H1 (cell line): ENCODE results near the gene GKN2. TPM values are rescaled to one million over a fixed set of nuclear protein-coding genes. Genes with fewer than 3 reads are reported as not detected.

Experiments used
- GTF2F1 ChIP-seq: IDR thresholded peaks from 2 replicates; pipeline ENCODE4 v1.6.1; 2012; ENCODE audit warnings: low read depth, low read length, improper control_type of control experiment, borderline replicate concordance
- polyA plus RNA-seq, 7 experiments: library from polyadenylated mRNA; depleted of rRNA in 3 of 7; stranded (reverse) in 5 of 7; unstranded in 2 of 7; fragments of >200 nt in 5 of 7; fragments of 200-250 nt in 2 of 7; gene quantifications; 1 replicate in 5 of 7; 2 replicates in 1 of 7; 4 replicates in 1 of 7; pipeline versions ENCODE4 v1.2.1 to v1.2.3, GENCODE V29; 2011 to 2013; ENCODE audit warnings: missing spikeins in 2 of 7, mixed read lengths in 2 of 7
- total RNA-seq: library from RNA; stranded (reverse); fragmentation: NEBNext Ultra II Directional; extraction: Animal tissue kit (Norgen Biotek cat#: 25700); gene quantifications from 2 replicates; pipeline ENCODE4 v1.2.1, GENCODE V29; 2021

The GKN2 gene
- total and polyA plus RNA-seq, 2 of the 8 experiments (the other 6 are each of a cell fraction or from before 2014, with no cell fraction given), result not detected

DNA sequence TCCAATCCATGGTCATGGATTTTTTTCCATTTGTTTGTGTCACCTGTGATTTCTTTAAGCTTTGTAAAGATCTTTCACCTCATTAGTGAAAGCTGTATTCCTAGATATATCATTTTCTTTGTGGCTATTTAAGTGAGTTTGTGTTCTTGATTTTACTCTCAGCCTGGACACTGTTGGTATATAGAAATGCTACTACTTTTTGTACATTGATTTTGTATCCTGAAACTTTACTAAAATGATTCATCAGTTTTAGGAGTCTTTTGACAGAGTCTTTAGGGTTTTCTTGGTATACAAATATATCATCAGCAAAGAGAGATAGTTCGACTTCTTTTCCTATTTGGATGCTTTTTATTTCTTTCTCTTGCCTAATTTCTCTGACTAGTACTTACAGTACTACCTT, 12.3 kb downstream of the GKN2 start (continued):
- TF ChIP-seq GTF2F1, result no peak
